Liver (tissue), 9 donors: Measurements from ENCODE around the gene APOBEC3B. TPM values are rescaled to one million over a fixed set of nuclear protein-coding genes. Genes with fewer than 3 reads are reported as not detected.

Source experiments
- DNase-seq: peaks from one replicate; pipeline ENCODE4 v3.0.0-alpha.2; 2017; ENCODE audit warnings: low spot score
- H3K27ac ChIP-seq, 2 donors: one replicate each; pipeline ENCODE4 v1.7.0; 2013; ENCODE audit warnings: inconsistent platforms in 2 of 2, low read length in 2 of 2, control low read depth in 1 of 2, low read depth in 1 of 2, mild to moderate bottlenecking in 1 of 2
- H3K27me3 ChIP-seq, 4 donors: one replicate each; pipeline versions ENCODE4 v1.6.1 to v1.7.0; 2013; ENCODE audit warnings: low read length in 3 of 4, inconsistent platforms in 1 of 4, mild to moderate bottlenecking in 1 of 4, moderate library complexity in 1 of 4; ENCODE audit not compliant: control insufficient read depth in 4 of 4, insufficient read depth in 4 of 4
- H3K36me3 ChIP-seq, 4 donors: one replicate each; pipeline versions ENCODE4 v1.6.1 to v1.7.0; 2013; ENCODE audit warnings: low read length in 3 of 4, mild to moderate bottlenecking in 3 of 4, low read depth in 1 of 4, moderate library complexity in 1 of 4; ENCODE audit not compliant: control insufficient read depth in 4 of 4, insufficient read depth in 3 of 4
- H3K4me1 ChIP-seq, 4 donors: one replicate each; pipeline versions ENCODE4 v1.6.1 to v1.7.0; 2013; ENCODE audit warnings: low read length in 3 of 4, mild to moderate bottlenecking in 3 of 4, moderate library complexity in 1 of 4; ENCODE audit not compliant: control insufficient read depth in 4 of 4, insufficient read depth in 4 of 4
- H3K4me3 ChIP-seq, 3 donors: one replicate each; pipeline versions ENCODE4 v1.6.1 to v1.7.0; 2013; ENCODE audit warnings: low read length in 3 of 3, control low read depth in 1 of 3, low read depth in 1 of 3, mild to moderate bottlenecking in 1 of 3
- H3K9ac ChIP-seq, 2 donors: one replicate each; pipeline ENCODE4 v1.7.0; 2013; ENCODE audit warnings: low read length in 2 of 2, mild to moderate bottlenecking in 2 of 2, moderate library complexity in 2 of 2, control low read depth in 1 of 2, low read depth in 1 of 2
- H3K9me3 ChIP-seq, 4 donors: one replicate each; pipeline versions ENCODE4 v1.6.1 to v1.7.0; 2013; ENCODE audit warnings: low read length in 3 of 4; ENCODE audit not compliant: control insufficient read depth in 4 of 4
- ATF3 ChIP-seq: IDR thresholded peaks from 2 replicates; pipeline ENCODE4 v1.6.1; 2016; ENCODE audit warnings: antibody characterized with exemption
- CTCF ChIP-seq: fragments of 150-350 bp; IDR thresholded peaks from 2 replicates; pipeline ENCODE4 v1.5.1; 2017; ENCODE audit warnings: improper control_type of control experiment, low read depth, low read length; ENCODE audit not compliant: missing input control
- EGR1 ChIP-seq, 2 donors: IDR thresholded peaks; 2 replicates each; pipeline ENCODE4 v1.6.1; 2016 to 2018; ENCODE audit warnings: antibody characterized with exemption in 2 of 2, low read depth in 2 of 2
- FOXA1 ChIP-seq: IDR thresholded peaks from 2 replicates; pipeline ENCODE4 v1.6.1; 2016; ENCODE audit warnings: antibody characterized with exemption
- GABPA ChIP-seq, 2 donors: IDR thresholded peaks in 1 of 2; conservative IDR thresholded peaks in 1 of 2; 2 replicates each; pipeline ENCODE4 v1.6.1; 2016; ENCODE audit warnings: antibody characterized with exemption in 2 of 2, mild to moderate bottlenecking in 1 of 2, moderate library complexity in 1 of 2
- HNF4A ChIP-seq, 2 donors: conservative IDR thresholded peaks; 2 replicates each; pipeline ENCODE4 v1.6.1; 2016; ENCODE audit warnings: antibody characterized with exemption in 2 of 2, mild to moderate bottlenecking in 2 of 2
- HNF4G ChIP-seq: IDR thresholded peaks from 2 replicates; pipeline ENCODE4 v1.6.1; 2016; ENCODE audit warnings: antibody characterized with exemption
- NR2F2 ChIP-seq: IDR thresholded peaks from 2 replicates; pipeline ENCODE4 v1.6.1; 2016; ENCODE audit warnings: antibody characterized with exemption
- RXRA ChIP-seq, 2 donors: IDR thresholded peaks; 2 replicates each; pipeline ENCODE4 v1.6.1; 2017 to 2018; ENCODE audit warnings: antibody characterized with exemption in 2 of 2, mild to moderate bottlenecking in 1 of 2
- SP1 ChIP-seq: IDR thresholded peaks from 2 replicates; pipeline ENCODE4 v1.6.1; 2018; ENCODE audit warnings: antibody characterized with exemption, mild to moderate bottlenecking
- TAF1 ChIP-seq: conservative IDR thresholded peaks from 2 replicates; pipeline ENCODE4 v1.6.1; 2016; ENCODE audit warnings: antibody characterized with exemption, mild to moderate bottlenecking
- YY1 ChIP-seq: IDR thresholded peaks from 2 replicates; pipeline ENCODE4 v1.6.1; 2016; ENCODE audit warnings: antibody characterized with exemption, mild to moderate bottlenecking
- WGBS: extraction: QIAGEN DNeasy Blood & Tissue Kit; methylation state at CpG from one replicate; pipeline ENCODE4 v1.1.7; 2013; 5-methylcytosine and 5-hydroxymethylcytosine counted together
- polyA plus RNA-seq, 2 donors: library from polyadenylated mRNA; stranded (reverse) in 1 of 2; unstranded in 1 of 2; fragments of 200-250 nt in 1 of 2; fragments of >200 nt in 1 of 2; fragmentation: Nextera tagmentation in 1 of 2; extraction: Ambion mirVana in 1 of 2; gene quantifications; one replicate each; pipeline versions ENCODE4 v1.2.1 to v1.2.3, GENCODE V29; 2013 to 2015
- total RNA-seq, 2 donors: library from RNA; depleted of rRNA; stranded (reverse); fragments of >200 nt; gene quantifications; one replicate each; pipeline ENCODE4 v1.2.3, GENCODE V29; 2014
- TF ChIP-seq, protein P1 (sequence below): IDR thresholded peaks from 2 replicates; pipeline ENCODE4 v1.6.1; 2016; ENCODE audit warnings: antibody characterized with exemption, mild to moderate bottlenecking
- TF ChIP-seq, protein P2 (sequence below): IDR thresholded peaks from 2 replicates; pipeline ENCODE4 v1.6.1; 2016; ENCODE audit warnings: antibody characterized with exemption
- donor health status: healthy.
- donor health status: healthy.
- donor health status: healthy.
- donor health status: healthy.
- donor health status: healthy.

Gene APOBEC3B
- total and polyA plus RNA-seq, 4 donors: 0.08 to 6.0 (median 0.88) TPM

GRCh38 chr22:38940811-38941384 lies 41.2 kb upstream of the APOBEC3B start:
- WGBS: 87% methylated on average over 6 of the region's 6 CpGs
- DNase-seq: no peak
- no peak overlapping the region for H3K9ac ChIP-seq

More at GRCh38 chr22:38940811-38941384, 41.2 kb upstream of the APOBEC3B start:
- Histone ChIP-seq H3K9me3 (no peaks in the 10 kb centered on the region), H3K27ac (peak overlapping the region in 1 of 2 donors; percentile 54), H3K27me3 (peaks cover 0 to 5% (median under 1%) of the 10 kb centered on the region in 4 donors), H3K36me3 (no peaks in the 10 kb centered on the region), H3K4me1 (no peaks in the 10 kb centered on the region), H3K4me3 (no peak overlapping the region)
- TF ChIP-seq, protein P1, sequence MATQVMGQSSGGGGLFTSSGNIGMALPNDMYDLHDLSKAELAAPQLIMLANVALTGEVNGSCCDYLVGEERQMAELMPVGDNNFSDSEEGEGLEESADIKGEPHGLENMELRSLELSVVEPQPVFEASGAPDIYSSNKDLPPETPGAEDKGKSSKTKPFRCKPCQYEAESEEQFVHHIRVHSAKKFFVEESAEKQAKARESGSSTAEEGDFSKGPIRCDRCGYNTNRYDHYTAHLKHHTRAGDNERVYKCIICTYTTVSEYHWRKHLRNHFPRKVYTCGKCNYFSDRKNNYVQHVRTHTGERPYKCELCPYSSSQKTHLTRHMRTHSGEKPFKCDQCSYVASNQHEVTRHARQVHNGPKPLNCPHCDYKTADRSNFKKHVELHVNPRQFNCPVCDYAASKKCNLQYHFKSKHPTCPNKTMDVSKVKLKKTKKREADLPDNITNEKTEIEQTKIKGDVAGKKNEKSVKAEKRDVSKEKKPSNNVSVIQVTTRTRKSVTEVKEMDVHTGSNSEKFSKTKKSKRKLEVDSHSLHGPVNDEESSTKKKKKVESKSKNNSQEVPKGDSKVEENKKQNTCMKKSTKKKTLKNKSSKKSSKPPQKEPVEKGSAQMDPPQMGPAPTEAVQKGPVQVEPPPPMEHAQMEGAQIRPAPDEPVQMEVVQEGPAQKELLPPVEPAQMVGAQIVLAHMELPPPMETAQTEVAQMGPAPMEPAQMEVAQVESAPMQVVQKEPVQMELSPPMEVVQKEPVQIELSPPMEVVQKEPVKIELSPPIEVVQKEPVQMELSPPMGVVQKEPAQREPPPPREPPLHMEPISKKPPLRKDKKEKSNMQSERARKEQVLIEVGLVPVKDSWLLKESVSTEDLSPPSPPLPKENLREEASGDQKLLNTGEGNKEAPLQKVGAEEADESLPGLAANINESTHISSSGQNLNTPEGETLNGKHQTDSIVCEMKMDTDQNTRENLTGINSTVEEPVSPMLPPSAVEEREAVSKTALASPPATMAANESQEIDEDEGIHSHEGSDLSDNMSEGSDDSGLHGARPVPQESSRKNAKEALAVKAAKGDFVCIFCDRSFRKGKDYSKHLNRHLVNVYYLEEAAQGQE: no peak
- TF ChIP-seq SP1 (no peak), CTCF (no peak), RXRA (IDR thresholded peaks at IDR 0.05) (no peak), GABPA (IDR thresholded peaks at IDR 0.05 in 1 of 2, conservative IDR thresholded peaks at IDR 0.05 in 1 of 2) (no peak), YY1 (no peak), HNF4G (no peak), FOXA1 (no peak), EGR1 (IDR thresholded peaks at IDR 0.05; ENCODE audit: low read depth in 2 of 2) (no peak), HNF4A (conservative IDR thresholded peaks at IDR 0.05) (no peak), TAF1 (no peak), ATF3 (no peak), NR2F2 (no peak)
- TF ChIP-seq, protein P2, sequence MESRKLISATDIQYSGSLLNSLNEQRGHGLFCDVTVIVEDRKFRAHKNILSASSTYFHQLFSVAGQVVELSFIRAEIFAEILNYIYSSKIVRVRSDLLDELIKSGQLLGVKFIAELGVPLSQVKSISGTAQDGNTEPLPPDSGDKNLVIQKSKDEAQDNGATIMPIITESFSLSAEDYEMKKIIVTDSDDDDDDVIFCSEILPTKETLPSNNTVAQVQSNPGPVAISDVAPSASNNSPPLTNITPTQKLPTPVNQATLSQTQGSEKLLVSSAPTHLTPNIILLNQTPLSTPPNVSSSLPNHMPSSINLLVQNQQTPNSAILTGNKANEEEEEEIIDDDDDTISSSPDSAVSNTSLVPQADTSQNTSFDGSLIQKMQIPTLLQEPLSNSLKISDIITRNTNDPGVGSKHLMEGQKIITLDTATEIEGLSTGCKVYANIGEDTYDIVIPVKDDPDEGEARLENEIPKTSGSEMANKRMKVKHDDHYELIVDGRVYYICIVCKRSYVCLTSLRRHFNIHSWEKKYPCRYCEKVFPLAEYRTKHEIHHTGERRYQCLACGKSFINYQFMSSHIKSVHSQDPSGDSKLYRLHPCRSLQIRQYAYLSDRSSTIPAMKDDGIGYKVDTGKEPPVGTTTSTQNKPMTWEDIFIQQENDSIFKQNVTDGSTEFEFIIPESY: no peak
